Activated T-helper 1 cell treated with Interleukin-2 at 50 U/mL for 16 hours (primary cell): ENCODE results near the gene LDAH.
A peak's percentile ranks its signal among the peaks of the same experiment; 100 is the strongest.

Experiments
- DNase-seq: peaks from one replicate; pipeline ENCODE4 v3.0.0-alpha.2; 2020; ENCODE audit warnings: low read depth

Gene LDAH

DNA sequence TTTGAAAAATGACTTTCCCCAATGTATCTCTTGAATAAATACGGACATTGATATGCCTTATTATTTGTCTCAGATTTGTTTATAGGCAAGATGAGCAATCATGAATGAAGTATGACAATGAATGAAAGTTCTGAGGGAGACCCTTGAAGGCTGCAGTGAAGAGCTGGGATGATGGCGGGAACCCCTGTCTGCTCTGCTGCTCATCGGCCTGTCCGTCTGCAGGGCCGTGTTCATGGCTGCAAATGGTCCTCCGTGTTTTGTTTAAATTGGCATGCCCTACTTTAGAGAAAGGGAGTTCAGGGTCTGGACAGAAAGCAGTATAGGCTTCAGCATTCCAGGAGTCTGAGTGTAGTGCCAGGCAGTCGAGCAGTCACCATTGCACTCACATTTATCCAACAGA is 170.8 kb downstream of the LDAH start:
- no peak for DNase-seq

GRCh38 chr2:20651731-20652099 is 171.2 kb downstream of the LDAH start:
- DNase-seq, result no peak

- DNase-seq, result peak; percentile 88
These were observed 171.8 kb downstream of the LDAH start, which contains the start of gene HS1BP3 for GRCh38 chr2:20650877-20651730. TSS of gene HS1BP3 (minus strand) at chr2:20651098. CDS start at chr2:20651063, 35 bp downstream.

DNA sequence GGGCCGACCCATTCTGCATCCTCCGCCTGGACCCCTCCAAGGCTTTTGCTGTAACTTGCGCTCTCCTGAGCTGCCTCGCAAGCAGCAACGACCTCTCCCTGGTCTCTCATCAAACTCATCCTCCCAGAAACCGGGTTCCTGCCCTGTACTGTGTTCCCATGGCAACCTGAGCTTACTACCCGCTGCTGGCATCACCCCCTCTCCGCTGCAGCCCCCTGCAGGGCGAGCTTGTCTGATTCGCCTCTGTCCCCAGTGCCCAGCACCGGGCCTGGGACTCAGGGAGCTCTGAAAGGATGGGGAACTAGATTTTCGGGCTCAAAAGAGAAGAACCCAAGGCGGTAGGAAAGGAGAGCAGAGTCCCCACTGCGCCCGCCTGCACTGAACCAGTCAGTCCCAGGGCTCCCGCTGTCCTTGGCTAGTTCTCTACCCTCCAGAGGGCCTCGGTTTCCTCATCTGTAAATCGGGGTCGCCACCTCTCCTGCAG is 172.5 kb downstream of the LDAH start:
- no peak for DNase-seq

DNA sequence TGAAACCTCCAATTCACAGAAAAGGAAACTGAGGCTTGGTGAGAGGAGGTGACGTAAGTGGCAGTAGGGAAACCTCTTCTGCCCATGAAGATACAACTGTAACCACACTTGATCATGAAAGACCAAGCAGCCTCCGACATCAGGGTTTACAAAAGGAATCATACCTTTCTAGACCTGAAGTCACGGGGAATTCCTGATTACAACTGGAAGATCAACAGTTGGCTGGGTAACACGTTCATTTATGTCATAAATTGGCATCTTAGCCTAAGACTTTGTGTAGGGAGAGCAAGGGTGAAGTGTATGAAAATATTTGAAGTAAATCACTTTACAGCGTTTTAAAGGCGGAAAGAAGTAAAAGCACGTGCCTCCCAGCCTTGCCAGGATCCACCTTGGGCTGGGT is 172.9 kb downstream of the LDAH start:
- DNase-seq, result no peak

GRCh38 chr2:20649576-20649975 is 173.3 kb downstream of the LDAH start:
- DNase-seq, result no peak

GRCh38 chr2:20648831-20649230 is 174.1 kb downstream of the LDAH start:
- no peak for DNase-seq

DNA sequence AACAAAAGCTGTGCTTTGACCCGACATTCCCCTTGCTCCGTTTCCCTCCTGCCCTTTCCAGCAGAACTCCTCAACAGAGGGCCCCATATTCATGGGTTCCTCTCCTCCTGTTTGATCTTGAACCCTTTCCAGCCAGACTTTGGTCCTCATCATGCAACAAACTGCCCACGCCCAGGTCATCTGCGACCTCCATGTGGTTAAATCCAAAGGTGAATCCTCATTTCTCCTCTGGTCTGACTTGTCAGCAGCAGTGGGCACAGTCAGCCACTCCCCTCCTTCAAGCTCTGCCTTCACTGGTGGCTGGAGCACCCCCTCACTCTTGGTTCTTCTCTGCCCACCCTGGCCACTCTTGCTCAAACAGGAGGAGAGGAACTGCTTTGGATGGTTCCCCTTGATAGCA is 174.7 kb downstream of the LDAH start:
- DNase-seq, result no peak

- no peak for DNase-seq
These were observed 175.2 kb downstream of the LDAH start for GRCh38 chr2:20647738-20648137.

DNA sequence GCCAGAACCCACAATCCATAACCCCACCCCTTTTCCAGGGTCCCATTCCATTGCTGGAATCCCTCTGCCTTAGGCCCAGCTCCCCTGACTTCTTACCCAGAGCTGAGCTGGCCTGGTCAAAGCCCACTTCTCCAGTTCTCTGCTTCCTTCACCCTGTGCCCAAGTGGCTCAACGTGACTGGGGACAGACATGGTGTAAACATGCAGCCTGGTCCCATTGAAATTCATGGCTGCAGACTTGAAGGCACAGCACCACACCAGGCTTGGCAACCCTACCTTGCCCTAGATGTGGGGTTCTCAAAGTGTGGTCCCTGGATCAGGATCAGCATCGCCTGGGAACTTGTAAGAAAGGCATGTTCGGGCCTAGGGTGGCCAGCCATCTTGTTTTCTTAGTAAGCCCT is 175.7 kb downstream of the LDAH start:
- DNase-seq, result no peak

DNA sequence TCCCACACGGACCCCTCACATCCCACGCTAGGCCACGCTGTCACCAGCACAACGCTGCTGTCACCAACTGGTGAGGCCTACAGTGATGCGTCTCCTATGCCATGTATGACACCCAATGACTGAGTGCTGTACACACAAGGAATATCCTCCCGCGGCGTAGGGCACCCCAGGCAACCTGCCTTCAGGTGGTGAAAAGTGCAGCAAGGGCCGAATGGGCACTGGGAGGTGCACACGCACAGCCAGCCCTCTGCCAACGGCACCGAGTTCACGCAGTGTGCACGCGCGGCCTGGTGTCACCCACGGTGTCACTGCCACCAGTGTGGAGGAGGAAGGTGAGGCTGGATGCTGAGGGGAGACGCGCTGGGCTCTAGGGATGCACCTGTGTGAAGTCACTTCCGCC is 176.5 kb downstream of the LDAH start:
- no peak for DNase-seq

DNA sequence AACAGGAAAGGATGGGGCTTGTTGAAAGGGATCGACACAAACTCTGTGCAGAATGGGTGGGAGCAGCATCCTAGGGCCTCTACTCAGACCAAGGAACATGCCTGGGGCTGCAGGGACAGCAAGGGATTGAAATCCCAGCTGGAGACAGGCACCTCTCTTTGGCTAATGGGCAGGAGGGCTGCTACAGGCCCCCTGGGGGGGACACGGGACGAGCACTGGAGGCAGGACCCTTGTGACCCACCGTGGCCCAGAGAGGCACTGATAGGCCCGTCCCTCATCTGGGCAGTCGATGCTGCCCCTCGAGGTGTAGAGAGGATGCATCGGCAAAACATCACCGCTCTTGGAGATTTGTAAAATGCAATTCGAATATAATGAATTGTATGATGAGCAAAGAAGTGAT is 177.1 kb downstream of the LDAH start:
- DNase-seq, result no peak

- DNase-seq, result no peak
These were observed 177.6 kb downstream of the LDAH start for GRCh38 chr2:20645301-20645701.

DNA sequence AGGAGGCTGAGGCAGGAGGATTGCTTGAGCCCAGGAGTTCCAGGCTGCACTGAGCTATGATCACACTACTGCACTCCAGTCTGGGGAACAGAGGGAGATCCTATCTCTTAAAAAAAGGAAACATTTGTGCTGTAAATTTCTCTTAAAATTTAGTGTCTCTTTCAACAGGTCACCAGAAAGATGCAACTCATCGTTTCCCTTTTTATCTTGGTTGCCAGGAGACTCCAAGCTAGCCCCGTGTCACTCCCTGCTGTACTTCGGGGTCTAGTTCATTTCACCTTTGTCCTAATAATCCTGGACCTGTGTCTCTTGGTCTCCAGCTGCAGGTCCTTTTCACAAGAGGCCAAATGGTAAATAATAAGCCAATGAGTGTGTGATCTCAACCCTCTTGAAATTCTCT is 179.1 kb downstream of the LDAH start:
- no peak for DNase-seq

DNA sequence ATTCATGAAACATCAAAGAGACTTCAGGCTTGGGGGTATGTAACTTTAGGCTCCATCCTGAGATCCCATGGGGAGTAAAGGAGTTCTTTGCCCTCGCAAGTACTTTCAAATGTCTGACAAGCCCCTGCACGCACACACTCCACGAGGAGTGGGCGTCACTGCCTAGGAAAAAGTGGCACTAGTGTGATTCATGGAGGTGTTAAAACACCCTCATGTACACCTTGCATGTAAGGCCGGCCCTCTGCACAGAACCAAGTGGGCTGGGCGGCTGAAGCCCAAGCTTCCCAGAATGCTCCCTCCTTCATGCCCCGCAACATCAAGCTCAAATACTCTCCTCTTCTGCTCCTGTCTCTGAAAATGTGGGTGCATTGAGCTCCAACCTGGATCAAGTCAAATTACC is 179.8 kb downstream of the LDAH start:
- DNase-seq, result no peak

GRCh38 chr2:20642055-20642971 is 180.6 kb downstream of the LDAH start:
- peak; percentile 42 for DNase-seq

DNA sequence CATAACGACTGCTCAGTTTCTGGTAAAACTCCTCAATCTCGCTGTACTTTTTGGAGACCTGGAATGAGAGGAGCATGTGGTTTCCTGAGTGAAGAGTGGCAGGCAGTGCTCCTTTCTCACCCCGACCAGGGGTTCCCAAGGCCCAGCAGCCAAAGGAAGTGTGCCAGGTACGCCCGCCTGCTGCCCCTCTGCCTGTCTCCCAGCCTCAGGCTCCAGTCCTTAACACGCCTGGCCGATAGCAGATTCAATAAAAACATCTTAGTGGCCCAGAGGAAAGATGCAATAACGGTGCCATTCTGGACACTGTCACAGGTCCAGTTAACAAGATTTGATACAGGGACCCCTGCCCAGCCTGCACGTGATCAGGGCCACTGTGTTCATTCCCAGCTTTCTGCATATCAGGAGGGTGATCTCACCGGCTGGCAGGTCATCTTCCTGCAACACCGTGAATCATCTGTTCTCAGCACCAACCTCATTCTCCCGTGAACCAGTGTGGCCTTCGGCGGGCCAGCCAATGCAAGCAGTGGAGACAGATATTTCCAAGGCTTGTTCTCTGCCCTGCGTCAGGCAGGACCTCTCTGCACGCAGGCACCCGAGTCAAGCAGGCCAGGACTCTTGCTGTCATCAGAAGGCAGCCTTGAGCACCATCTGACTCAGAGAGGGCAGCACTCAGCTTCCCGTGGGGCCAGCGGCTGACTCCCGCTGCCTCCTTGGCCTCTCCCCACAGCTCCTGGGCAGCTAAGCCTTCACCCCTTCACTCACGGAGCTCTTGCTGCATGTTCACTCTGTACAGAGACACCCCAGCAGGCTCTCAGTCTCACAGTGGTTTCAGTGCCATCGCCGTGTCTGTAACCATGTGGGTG is 181.5 kb downstream of the LDAH start:
- no peak for DNase-seq

DNA sequence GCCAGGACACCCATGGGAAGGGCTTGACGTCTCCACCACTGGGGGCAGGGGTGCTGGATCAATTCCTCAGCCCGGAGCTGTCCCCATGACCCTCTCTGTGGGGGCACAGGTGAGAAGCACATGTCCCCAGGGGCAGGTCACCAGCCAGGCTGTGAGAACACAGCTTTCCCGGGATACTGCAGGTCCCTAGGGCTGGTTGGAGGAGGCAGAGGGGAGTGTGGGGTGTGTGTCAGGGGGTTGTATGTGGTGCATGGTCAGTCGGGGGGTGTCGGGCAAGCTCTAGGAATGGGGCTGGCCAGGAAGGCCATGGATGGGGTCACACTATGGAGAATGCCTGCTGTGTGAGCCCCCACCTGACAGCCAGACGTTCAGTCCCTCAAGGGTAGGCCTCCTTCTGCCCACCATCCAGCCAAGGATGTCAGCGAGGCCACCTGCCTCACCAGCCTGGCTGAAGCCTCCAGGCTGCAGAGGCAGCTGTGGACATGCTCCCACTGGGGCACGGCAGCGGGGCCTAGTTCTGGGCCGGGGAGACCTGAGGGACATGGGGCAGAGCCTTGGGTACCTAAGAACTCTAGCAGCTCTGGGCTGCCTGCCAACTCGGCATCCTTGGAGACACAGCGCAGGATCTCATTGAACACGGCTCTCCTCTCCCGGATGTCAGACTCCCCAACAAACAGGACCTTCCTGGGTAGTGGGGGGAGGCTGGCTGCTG is 182.3 kb downstream of the LDAH start:
- DNase-seq, result no peak

DNA sequence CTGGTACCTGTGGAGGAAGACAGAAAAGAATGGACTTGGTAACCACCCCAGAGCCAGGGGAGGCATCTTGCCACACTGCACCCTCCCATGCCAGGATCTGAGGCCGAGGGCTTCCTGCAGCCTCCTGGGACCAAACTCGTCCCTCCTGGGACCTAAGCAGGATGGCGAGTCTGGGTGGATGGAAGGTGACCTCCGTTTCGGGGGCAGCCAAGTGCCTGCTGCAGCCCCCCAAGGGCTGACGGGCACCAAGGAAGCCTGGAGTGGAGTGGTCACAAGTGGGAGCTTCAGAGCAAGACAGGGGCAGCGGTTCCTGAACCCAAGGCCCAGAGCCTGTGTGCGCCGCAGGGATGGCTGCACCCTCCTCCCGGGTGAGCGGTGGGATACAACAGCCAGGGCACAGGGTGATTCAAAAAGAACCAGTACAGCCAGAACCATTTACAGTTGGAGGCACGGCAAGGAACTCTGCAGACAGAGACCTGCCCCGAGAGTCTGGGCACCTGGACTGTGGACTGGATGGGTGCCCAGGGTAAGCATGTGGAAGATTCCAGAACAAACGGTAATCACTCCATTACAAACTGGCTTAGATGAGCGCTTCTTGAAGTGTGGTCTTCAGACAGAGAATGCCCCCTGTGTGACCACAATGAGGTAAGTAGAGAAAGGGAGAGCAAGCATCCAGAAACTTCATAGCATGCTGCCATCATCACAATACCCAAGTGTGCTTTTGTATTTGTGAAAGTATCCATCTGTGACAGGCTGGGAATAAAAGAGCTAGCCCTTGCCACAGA is 184.1 kb downstream of the LDAH start:
- DNase-seq, result no peak

DNA sequence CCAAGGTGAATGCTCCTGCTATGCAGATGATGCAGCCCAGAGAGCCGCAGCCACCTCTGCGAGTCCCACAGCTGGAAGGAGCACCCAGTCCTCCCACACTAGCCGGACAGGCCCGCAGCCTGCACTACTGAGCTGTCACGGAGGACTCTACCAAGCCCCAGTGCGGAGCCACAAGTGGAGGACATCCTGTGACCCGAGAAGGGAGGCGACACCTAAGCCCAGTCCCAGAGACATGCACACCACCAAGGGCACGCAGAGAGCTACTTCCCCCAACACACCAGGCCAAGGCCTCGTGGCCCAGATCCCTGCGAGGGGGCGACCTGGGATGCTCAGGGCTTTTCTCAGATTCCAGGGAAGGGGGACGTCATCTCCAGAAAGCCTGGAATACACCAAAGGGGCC is 184.9 kb downstream of the LDAH start:
- no peak for DNase-seq

DNA sequence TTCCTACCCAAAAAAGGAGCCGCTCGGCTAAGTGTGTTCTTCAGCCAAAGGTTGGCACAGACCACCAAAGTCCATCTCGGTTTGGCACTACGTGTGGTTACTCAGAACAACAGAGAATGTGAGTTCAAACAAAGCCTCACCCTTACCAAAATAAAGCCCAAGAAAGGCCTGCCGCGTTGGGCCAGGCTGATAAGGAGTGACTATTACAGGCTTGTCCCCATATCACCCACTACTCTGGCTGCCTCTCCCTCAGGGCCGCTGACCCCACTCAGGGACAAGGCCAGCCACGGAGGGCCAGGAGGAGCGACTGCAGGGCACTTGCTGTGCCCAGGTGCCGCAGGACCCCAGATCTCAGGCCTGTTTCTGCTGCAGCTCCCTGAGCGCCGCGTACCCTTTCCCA is 185.8 kb downstream of the LDAH start:
- no peak for DNase-seq
